Breast epithelium (tissue), 3 donors: ENCODE results near the gene G3BP1.

Experiments used
- POLR2A ChIP-seq: fragments of 450-650 bp; IDR thresholded peaks from one replicate; pipeline ENCODE4 v1.6.1; 2016; ENCODE audit warnings: antibody characterized with exemption, mild to moderate bottlenecking, moderate library complexity
- TF ChIP-seq, protein P1 (sequence below), 3 donors: fragments of 450-650 bp; IDR thresholded peaks; one replicate each; pipeline ENCODE4 v1.5.1; 2016 to 2017; ENCODE audit warnings: antibody characterized with exemption in 3 of 3, mild to moderate bottlenecking in 3 of 3, moderate library complexity in 3 of 3

DNA sequence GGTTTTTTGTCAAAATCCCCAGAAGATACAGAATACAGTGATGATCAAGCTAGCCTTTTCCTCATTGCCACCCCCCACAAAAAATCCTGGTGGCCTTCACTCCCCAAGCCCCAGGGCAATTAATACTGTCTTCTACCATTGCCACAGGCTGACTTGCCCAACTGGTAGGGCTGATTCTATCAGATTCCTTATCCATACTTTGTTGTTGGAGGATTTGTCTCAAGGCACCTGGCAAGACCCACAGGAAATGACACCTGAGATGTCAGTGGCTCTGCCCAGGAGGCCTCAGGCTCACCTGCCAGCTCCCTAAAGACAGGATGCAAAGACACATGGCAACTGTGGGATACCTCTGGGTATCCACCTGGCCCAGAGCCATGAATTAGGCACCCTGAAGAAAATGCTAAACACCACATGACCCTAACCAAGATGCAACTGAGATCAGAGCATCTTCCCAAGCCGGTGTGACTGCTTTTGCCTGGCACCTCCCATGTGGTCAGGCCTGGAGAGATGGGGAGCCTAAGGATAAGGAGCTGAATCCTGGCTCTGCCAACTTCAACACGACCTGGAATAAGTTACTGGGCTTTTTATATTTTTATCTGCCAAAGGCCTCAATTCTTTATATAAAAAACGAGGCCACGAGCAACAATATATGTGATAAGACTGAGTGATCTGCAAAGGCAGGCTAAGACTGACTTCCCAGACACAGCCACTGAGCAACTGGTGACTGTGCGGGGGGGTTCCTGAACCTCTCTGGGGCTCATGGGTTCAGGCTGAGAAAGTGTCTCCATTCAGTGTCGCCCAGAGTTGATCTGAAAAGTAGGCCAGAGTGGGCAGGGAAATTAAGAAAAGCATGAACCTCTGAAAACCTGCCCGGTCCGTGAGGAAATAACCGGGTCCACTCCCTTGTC is 14.3 kb upstream of the G3BP1 start:
- no peak for TF ChIP-seq POLR2A
- TF ChIP-seq, protein P1, sequence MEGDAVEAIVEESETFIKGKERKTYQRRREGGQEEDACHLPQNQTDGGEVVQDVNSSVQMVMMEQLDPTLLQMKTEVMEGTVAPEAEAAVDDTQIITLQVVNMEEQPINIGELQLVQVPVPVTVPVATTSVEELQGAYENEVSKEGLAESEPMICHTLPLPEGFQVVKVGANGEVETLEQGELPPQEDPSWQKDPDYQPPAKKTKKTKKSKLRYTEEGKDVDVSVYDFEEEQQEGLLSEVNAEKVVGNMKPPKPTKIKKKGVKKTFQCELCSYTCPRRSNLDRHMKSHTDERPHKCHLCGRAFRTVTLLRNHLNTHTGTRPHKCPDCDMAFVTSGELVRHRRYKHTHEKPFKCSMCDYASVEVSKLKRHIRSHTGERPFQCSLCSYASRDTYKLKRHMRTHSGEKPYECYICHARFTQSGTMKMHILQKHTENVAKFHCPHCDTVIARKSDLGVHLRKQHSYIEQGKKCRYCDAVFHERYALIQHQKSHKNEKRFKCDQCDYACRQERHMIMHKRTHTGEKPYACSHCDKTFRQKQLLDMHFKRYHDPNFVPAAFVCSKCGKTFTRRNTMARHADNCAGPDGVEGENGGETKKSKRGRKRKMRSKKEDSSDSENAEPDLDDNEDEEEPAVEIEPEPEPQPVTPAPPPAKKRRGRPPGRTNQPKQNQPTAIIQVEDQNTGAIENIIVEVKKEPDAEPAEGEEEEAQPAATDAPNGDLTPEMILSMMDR (IDR thresholded peaks at IDR 0.05) = no peak
